ENCODE data around the gene FAM229B. TPM values are rescaled to one million over a fixed set of nuclear protein-coding genes. Genes with fewer than 3 reads are reported as not detected.
A peak's percentile ranks its signal among the peaks of the same experiment; 100 is the strongest.

FAM229B gene
- total and polyA plus RNA-seq, 2 of the 8 experiments (the other 6 are each of a cell fraction or from before 2014, with no cell fraction given) = 10.0 to 10.4 TPM

DNA sequence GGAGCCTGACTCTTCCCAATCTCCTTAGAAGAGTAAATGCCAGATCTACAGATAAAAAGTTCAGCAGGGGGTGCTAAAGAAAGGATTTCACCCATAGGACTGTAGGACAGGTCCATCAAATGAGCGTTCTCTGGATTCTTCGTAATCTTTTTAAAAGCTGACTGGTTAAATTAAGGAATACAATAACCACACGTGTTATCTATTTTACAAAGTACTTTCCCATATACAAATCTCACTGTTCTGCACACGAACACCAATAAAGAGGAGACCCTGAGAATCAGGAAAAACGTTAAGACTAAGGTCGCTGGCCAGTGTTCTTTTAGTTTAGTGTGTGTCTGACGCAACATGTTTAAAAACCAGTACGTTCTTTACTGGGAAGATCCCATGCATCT is 651 bp upstream of the FAM229B start:
- CTCF ChIA-PET (ENCODE audit: partially characterized antibody) = interaction anchor here (0.7 to 3.6 kb wide), 12 partner anchors 10 to 343 kb away, joined by 3 to 21 read pairs (median 4); no protein-coding TSS in a partner anchor
- H3K9me3 ChIP-seq (ENCODE audit: insufficient read depth in 2 of 2, low read depth in 1 of 2, low read length in 1 of 2) = no peaks in the 10 kb centered on the region
- no peak overlapping the region for H3K23ac ChIP-seq (ENCODE audit: insufficient read length)
- H2AK5ac ChIP-seq (ENCODE audit: low read depth, low read length) = no peak overlapping the region
- no peak overlapping the region for H3K14ac ChIP-seq (ENCODE audit: insufficient read length)
- no peak overlapping the region for H2BK12ac ChIP-seq (ENCODE audit: low read depth, low read length)
- no peaks in the 10 kb centered on the region for H3K4me1 ChIP-seq (replicated peaks in 1 of 4; ENCODE audit: control insufficient read depth in 3 of 4, insufficient read depth in 4 of 4, low read length in 3 of 4)
- peak overlapping the region; percentile 34 for H3K56ac ChIP-seq (replicated peaks; ENCODE audit: insufficient read length, low read depth, low read length)
- H2BK20ac ChIP-seq (ENCODE audit: low read length) = no peak overlapping the region
- H3K27me3 ChIP-seq (replicated peaks in 1 of 4; ENCODE audit: control insufficient read depth in 3 of 4, extremely low read depth in 1 of 4, insufficient read depth in 3 of 4, low read length in 3 of 4) = no peaks in the 10 kb centered on the region
- H3K4me2 ChIP-seq (ENCODE audit: insufficient read depth in 1 of 2, low read depth in 2 of 2, low read length in 2 of 2) = peak overlapping the region; percentile 43 to 57
- POLR2A ChIA-PET (ENCODE audit: partially characterized antibody) = interaction anchor here (0.9 to 1.4 kb wide), 6 partner anchors 13 to 481 kb away, joined by 3 to 7 read pairs (median 4); partner anchors contain the start of gene TRAF3IP2
- peaks cover 6% of the 10 kb centered on the region; the same call in 1 of the 2 replicates for H3K23me2 ChIP-seq (ENCODE audit: low read depth, low read length)
- 0 out of 2 replicates have a peak overlapping the region, but pooled peaks have one; percentile 21 for H2BK15ac ChIP-seq (ENCODE audit: low read length)
- 6% methylated on average over 8 of the region's 8 CpGs; no CpG with 5 or more reads in 1 of the 2 experiments for WGBS, 2 experiments (ENCODE audit: extremely low coverage in 1 of 2, insufficient coverage in 1 of 2, insufficient read length in 1 of 2, insufficient replicate concordance in 2 of 2, low coverage in 1 of 2, low lambda C conversion rate in 2 of 2, missing lambda C conversion rate in 1 of 2)
- TF ChIP-seq CEBPB (IDR thresholded peaks at IDR 0.05; ENCODE audit: low read depth, low read length) = no peak
- peak; percentile 6 to 28; a peak in 3 of 4 replicates for TF ChIP-seq RAD21 (IDR thresholded peaks at IDR 0.05 in 1 of 2, conservative IDR thresholded peaks at IDR 0.05 in 1 of 2; ENCODE audit: low read depth in 2 of 2, low read length in 2 of 2)
- peak overlapping the region; percentile 66 to 92 (median 79) for H3K4me3 ChIP-seq (ENCODE audit: extremely low read depth in 1 of 4, insufficient read depth in 2 of 4, low read depth in 3 of 4, low read length in 4 of 4)
- peak overlapping the region; percentile 50; the same call in 1 of the 2 replicates for H3K27ac ChIP-seq (ENCODE audit: low read depth, low read length)
- H2BK5ac ChIP-seq (ENCODE audit: low read depth, low read length) = peak overlapping the region; percentile 53; the same call in 1 of the 2 replicates
- H3K4ac ChIP-seq (replicated peaks; ENCODE audit: insufficient read length, low read depth, low read length) = no peak overlapping the region
- no peak overlapping the region for H2BK120ac ChIP-seq (replicated peaks; ENCODE audit: low read depth, low read length)
- H3K36me3 ChIP-seq (ENCODE audit: control insufficient read depth in 2 of 4, insufficient read depth in 4 of 4, low read length in 3 of 4) = peaks cover 0 to 7% (median 0%) of the 10 kb centered on the region in 4 experiments; a peak in 3 of 8 replicates
- peak overlapping the region; percentile 80 for H2AFZ ChIP-seq (ENCODE audit: low read length)
- H3K79me1 ChIP-seq (ENCODE audit: low read depth, low read length) = no peaks in the 10 kb centered on the region
- no peak overlapping the region for H4K8ac ChIP-seq (ENCODE audit: extremely low read depth, insufficient read depth, low read length)
- FAIRE-seq = no peak
- H3K9ac ChIP-seq (replicated peaks in 1 of 4; ENCODE audit: extremely low read depth in 1 of 4, low read depth in 3 of 4, low read length in 3 of 4) = peak overlapping the region; percentile 58 to 67 (median 62)
- no peak overlapping the region for H4K91ac ChIP-seq (replicated peaks; ENCODE audit: insufficient read length, low read length)
- no peak overlapping the region for H4K5ac ChIP-seq (ENCODE audit: insufficient read length, low read depth, low read length)
- no peaks in the 10 kb centered on the region for H3K79me2 ChIP-seq (ENCODE audit: control insufficient read depth in 1 of 2, insufficient read depth in 2 of 2, low read length in 2 of 2)
- no peaks in the 10 kb centered on the region for H4K20me1 ChIP-seq (replicated peaks in 1 of 2; ENCODE audit: control insufficient read depth in 1 of 2, insufficient read depth in 2 of 2, low read length in 2 of 2)
- no peak overlapping the region for H3K18ac ChIP-seq (ENCODE audit: extremely low read depth, low read length)
- no peak for DNase-seq (ENCODE audit: low read depth in 1 of 2, low spot score in 2 of 2)

Measured in H1 (cell line).